Stomach (tissue), 4 donors: Measurements from ENCODE around the gene DNAH11.

Experiments
- CTCF ChIP-seq, 7 experiments: fragments of 450-650 bp in 4 of 7; fragments of 200-600 bp in 3 of 7; sonication (generic) in 3 of 7; IDR thresholded peaks; one replicate each; pipeline ENCODE4 v1.5.1; 2016 to 2019; ENCODE audit warnings: antibody characterized with exemption in 7 of 7, control low read depth in 2 of 7, mild to moderate bottlenecking in 1 of 7
- POLR2A ChIP-seq, 4 donors: fragments of 450-650 bp; IDR thresholded peaks; one replicate each; pipeline ENCODE4 v1.6.1; 2016; ENCODE audit warnings: antibody characterized with exemption in 4 of 4, control low read depth in 2 of 4, mild to moderate bottlenecking in 1 of 4, moderate library complexity in 1 of 4

DNA sequence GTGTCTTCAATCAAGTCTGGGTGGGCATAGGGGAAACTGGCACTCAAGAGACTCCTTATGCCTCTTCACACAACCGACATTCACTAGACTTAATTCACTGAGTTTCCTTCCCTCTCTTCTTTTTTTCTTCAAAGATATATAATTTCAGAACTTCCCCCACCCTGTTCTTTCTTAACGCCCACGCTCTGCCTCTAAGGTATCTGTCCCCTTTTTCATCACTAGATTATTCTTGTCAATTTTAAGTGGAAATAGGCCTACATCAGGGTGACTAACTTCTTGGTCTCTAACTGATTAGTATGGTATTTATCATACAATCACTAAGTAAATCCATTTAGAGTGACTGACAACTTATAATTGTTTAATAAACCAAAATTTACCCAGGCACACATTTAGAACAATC, 276.2 kb downstream of the DNAH11 start:
- TF ChIP-seq CTCF (IDR thresholded peaks at IDR 0.05) (no peak), POLR2A (IDR thresholded peaks at IDR 0.05) (no peak)
